H1 (cell line): Measurements from ENCODE around the gene SLC39A9.

Experiments used
- CBX5 ChIP-seq: fragments of 300-800, 300-1000 bp; sonication (generic); IDR thresholded peaks from 2 replicates; pipeline ENCODE4 v1.7.1; 2016; ENCODE audit warnings: antibody characterized with exemption, low read length, low read depth
- CHD2 ChIP-seq: IDR thresholded peaks from 2 replicates; pipeline ENCODE4 v1.6.1; 2012; ENCODE audit warnings: low read length, improper control_type of control experiment
- EP300 ChIP-seq, 2 experiments: IDR thresholded peaks; 1 replicate in 1 of 2; 2 replicates in 1 of 2; pipeline ENCODE4 v1.6.1; 2011 to 2012; ENCODE audit warnings: low read depth in 2 of 2, low read length in 2 of 2, mild to moderate bottlenecking in 2 of 2, borderline replicate concordance in 1 of 2, inconsistent platforms in 1 of 2, moderate library complexity in 1 of 2
- POLR2A ChIP-seq, 2 experiments: IDR thresholded peaks; 1 replicate in 1 of 2; 2 replicates in 1 of 2; pipeline ENCODE4 v1.6.1; 2011; ENCODE audit warnings: low read depth in 2 of 2, low read length in 2 of 2, mild to moderate bottlenecking in 2 of 2; ENCODE audit errors: control extremely low read depth in 1 of 2
- POLR2AphosphoS5 ChIP-seq: IDR thresholded peaks from 2 replicates; pipeline ENCODE4 v1.6.1; 2011; ENCODE audit warnings: low read depth, low read length
- RAD21 ChIP-seq, 2 experiments: IDR thresholded peaks in 1 of 2; conservative IDR thresholded peaks in 1 of 2; 2 replicates each; pipeline ENCODE4 v1.6.1; 2011; ENCODE audit warnings: low read depth in 2 of 2, low read length in 2 of 2, improper control_type of control experiment in 1 of 2, inconsistent platforms in 1 of 2, mild to moderate bottlenecking in 1 of 2, moderate library complexity in 1 of 2
- SIN3A ChIP-seq, 2 experiments: IDR thresholded peaks in 1 of 2; conservative IDR thresholded peaks in 1 of 2; 2 replicates each; pipeline ENCODE4 v1.6.1; 2011 to 2012; ENCODE audit warnings: low read length in 2 of 2, improper control_type of control experiment in 1 of 2, low read depth in 1 of 2, mild to moderate bottlenecking in 1 of 2
- SIRT6 ChIP-seq: IDR thresholded peaks from one replicate; pipeline ENCODE4 v1.7.1; 2012; ENCODE audit warnings: low read length, inconsistent platforms
- TF ChIP-seq, protein P1 (sequence below), 3 experiments: IDR thresholded peaks; 1 replicate in 2 of 3; 2 replicates in 1 of 3; pipeline versions ENCODE4 v1.5.1 to v1.6.1; 2011; ENCODE audit warnings: low read length in 3 of 3, mild to moderate bottlenecking in 3 of 3, inconsistent platforms in 2 of 3, low read depth in 1 of 3, moderate library complexity in 1 of 3; ENCODE audit not compliant: insufficient read depth in 1 of 3; ENCODE audit errors: control extremely low read depth in 1 of 3
- TF ChIP-seq, protein P2 (sequence below): IDR thresholded peaks from 2 replicates; pipeline ENCODE4 v1.6.1; 2011; ENCODE audit warnings: low read length, improper control_type of control experiment
- TF ChIP-seq, protein P3 (sequence below): IDR thresholded peaks from 2 replicates; pipeline ENCODE4 v1.6.1; 2012; ENCODE audit warnings: low read length, inconsistent platforms

DNA sequence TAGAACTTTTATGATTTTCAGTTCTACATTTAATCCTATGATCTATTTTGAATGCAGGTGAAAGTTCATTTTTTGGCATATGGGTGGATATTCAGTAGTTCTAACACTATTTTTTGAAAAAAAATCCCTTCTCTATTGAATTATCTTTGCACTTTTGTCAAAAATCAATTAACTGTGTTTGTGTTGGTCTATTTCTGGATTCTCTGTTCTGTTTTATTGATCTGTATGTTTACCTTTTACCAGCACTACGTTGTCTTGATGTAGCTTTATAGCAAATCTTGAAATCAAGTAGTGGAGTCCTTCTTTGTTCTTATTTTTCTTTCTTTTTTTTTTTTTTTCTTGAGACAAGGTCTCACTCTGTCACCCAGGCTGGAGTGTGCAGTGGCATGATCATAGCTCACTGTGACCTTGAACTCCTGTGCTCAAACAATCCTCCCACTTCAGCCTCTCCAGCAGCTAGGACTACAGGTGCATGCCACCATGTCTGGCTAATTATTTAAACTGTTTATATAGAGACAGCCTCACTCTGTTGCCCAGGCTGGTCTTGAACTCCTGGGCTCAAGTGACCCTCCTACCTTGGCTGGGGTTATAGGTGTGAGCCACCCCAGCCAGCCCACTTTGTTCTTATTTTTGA, 31.9 kb downstream of the SLC39A9 start:
- TF ChIP-seq POLR2AphosphoS5, result no peak
- no peak for TF ChIP-seq CHD2
- TF ChIP-seq, protein P1, sequence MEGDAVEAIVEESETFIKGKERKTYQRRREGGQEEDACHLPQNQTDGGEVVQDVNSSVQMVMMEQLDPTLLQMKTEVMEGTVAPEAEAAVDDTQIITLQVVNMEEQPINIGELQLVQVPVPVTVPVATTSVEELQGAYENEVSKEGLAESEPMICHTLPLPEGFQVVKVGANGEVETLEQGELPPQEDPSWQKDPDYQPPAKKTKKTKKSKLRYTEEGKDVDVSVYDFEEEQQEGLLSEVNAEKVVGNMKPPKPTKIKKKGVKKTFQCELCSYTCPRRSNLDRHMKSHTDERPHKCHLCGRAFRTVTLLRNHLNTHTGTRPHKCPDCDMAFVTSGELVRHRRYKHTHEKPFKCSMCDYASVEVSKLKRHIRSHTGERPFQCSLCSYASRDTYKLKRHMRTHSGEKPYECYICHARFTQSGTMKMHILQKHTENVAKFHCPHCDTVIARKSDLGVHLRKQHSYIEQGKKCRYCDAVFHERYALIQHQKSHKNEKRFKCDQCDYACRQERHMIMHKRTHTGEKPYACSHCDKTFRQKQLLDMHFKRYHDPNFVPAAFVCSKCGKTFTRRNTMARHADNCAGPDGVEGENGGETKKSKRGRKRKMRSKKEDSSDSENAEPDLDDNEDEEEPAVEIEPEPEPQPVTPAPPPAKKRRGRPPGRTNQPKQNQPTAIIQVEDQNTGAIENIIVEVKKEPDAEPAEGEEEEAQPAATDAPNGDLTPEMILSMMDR (IDR thresholded peaks at IDR 0.05; ENCODE audit: control extremely low read depth in 1 of 3, insufficient read depth in 1 of 3, low read depth in 1 of 3, low read length in 3 of 3), result no peak
- no peak for TF ChIP-seq RAD21 (IDR thresholded peaks at IDR 0.05 in 1 of 2, conservative IDR thresholded peaks at IDR 0.05 in 1 of 2; ENCODE audit: low read depth in 2 of 2, low read length in 2 of 2)
- TF ChIP-seq, protein P2, sequence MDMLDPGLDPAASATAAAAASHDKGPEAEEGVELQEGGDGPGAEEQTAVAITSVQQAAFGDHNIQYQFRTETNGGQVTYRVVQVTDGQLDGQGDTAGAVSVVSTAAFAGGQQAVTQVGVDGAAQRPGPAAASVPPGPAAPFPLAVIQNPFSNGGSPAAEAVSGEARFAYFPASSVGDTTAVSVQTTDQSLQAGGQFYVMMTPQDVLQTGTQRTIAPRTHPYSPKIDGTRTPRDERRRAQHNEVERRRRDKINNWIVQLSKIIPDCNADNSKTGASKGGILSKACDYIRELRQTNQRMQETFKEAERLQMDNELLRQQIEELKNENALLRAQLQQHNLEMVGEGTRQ, result no peak
- no peak for TF ChIP-seq CBX5
- TF ChIP-seq SIN3A (conservative IDR thresholded peaks at IDR 0.05 in 1 of 2, IDR thresholded peaks at IDR 0.05 in 1 of 2; ENCODE audit: low read depth in 1 of 2, low read length in 2 of 2), result no peak
- TF ChIP-seq SIRT6, result no peak
- TF ChIP-seq EP300 (IDR thresholded peaks at IDR 0.05; ENCODE audit: borderline replicate concordance in 1 of 2, low read depth in 2 of 2, low read length in 2 of 2), result no peak
- TF ChIP-seq POLR2A (IDR thresholded peaks at IDR 0.05; ENCODE audit: control extremely low read depth in 1 of 2, low read depth in 2 of 2, low read length in 2 of 2), result no peak
- TF ChIP-seq, protein P3, sequence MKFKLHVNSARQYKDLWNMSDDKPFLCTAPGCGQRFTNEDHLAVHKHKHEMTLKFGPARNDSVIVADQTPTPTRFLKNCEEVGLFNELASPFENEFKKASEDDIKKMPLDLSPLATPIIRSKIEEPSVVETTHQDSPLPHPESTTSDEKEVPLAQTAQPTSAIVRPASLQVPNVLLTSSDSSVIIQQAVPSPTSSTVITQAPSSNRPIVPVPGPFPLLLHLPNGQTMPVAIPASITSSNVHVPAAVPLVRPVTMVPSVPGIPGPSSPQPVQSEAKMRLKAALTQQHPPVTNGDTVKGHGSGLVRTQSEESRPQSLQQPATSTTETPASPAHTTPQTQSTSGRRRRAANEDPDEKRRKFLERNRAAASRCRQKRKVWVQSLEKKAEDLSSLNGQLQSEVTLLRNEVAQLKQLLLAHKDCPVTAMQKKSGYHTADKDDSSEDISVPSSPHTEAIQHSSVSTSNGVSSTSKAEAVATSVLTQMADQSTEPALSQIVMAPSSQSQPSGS, result no peak
